Measurements from ENCODE around the gene DIDO1.
"Not testable (repeated sequence)": the region's sequence is repeated elsewhere in the genome, so short reads cannot be mapped to it uniquely, and the experiment has no call there.

Gene DIDO1

DNA sequence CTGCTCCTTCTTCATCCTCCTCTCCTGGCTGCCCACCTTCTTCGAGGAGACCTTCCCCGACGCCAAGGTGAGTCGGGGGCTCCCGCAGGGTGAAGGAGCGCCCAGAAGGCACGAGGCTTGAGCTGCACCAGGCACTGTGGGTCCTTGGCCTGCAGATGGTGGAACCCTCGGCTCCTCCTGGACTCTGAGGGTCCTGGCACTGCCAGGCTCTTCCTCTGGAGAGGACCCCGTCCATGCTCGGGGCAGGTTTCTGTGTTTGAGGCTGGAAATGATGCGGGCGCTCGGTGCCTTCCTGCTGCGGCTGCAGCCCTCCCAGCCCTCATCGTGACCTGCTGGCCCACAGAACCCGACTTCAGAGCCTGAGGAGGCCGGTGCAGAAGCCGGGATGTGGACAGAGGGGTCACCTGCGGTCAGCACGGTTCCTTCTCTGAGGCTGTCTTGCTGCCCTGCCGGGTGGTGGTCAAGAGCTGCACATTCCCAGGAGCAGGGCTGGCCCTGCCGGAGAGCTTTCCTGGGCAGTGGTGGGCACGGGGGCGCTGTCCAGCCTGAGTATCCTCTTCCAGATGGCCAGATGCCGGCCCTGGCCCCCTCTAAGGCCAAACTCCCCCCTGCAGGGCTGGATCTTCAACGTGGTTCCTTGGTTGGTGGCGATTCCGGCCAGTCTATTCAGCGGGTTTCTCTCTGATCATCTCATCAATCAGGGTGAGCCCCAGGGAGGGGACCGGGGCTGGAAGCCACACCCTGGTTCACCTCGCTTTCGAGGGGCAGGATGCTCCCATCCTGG is 37.5 kb upstream of the DIDO1 start:
- TF ChIP-seq, protein P1, sequence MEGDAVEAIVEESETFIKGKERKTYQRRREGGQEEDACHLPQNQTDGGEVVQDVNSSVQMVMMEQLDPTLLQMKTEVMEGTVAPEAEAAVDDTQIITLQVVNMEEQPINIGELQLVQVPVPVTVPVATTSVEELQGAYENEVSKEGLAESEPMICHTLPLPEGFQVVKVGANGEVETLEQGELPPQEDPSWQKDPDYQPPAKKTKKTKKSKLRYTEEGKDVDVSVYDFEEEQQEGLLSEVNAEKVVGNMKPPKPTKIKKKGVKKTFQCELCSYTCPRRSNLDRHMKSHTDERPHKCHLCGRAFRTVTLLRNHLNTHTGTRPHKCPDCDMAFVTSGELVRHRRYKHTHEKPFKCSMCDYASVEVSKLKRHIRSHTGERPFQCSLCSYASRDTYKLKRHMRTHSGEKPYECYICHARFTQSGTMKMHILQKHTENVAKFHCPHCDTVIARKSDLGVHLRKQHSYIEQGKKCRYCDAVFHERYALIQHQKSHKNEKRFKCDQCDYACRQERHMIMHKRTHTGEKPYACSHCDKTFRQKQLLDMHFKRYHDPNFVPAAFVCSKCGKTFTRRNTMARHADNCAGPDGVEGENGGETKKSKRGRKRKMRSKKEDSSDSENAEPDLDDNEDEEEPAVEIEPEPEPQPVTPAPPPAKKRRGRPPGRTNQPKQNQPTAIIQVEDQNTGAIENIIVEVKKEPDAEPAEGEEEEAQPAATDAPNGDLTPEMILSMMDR (IDR thresholded peaks at IDR 0.05; ENCODE audit: insufficient read depth, low read length, poor library complexity, severe bottlenecking): no peak

DNA sequence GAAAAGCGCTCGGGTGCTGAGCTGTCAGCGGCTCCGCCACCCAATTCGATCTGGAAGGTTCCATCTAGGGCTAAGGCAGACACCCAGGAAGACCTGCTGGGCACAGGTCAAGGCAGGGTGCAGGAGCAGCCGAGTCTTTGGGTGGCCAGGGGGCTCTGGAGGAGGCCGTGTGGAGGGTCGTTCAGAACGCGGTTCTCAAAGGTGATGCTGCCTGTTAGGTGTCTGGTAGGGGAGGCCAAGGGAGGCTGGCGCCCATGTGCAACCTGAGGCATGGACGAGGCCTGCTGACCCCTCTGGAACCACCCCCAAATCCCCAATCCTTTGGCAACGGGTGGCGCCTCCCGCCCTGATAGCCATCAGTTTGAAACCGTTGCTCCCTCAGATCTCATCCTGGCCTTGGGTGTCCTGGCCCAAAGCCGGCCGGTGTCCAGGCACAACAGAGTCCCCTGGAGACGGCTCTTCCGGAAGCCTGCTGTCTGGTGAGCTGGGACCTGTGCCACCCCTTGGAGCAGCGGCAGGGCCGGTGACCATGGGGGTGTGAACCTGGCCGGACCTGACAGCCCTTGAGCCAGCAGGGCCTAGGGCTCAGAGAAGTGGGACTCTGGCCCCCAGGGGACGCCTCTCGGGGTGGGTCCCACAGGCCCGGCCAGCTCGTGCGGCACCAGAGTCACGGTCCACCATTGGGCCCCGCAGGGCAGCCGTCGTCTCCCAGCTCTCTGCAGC is 36.7 kb upstream of the DIDO1 start:
- no peak overlapping the region for H3K4me3 ChIP-seq (replicated peaks; ENCODE audit: low read depth, low read length)
- no peak for DNase-seq (ENCODE audit: extremely low read depth, insufficient read length)
- H3K36me3 ChIP-seq (ENCODE audit: control insufficient read depth, insufficient read depth, low read length): peaks cover 32% of the 10 kb centered on the region
- TF ChIP-seq, protein P1 (IDR thresholded peaks at IDR 0.05; ENCODE audit: insufficient read depth, low read length, poor library complexity, severe bottlenecking): no peak
- H3K27me3 ChIP-seq (replicated peaks; ENCODE audit: control insufficient read depth, insufficient read depth, low read length): no peaks in the 10 kb centered on the region

More for the DNA sequence above, 37.5 kb upstream of the DIDO1 start:
- Histone ChIP-seq H3K4me3 (replicated peaks; ENCODE audit: low read depth, low read length) (no peak overlapping the region), H3K36me3 (ENCODE audit: control insufficient read depth, insufficient read depth, low read length) (peaks cover 25% of the 10 kb centered on the region), H3K27me3 (replicated peaks; ENCODE audit: control insufficient read depth, insufficient read depth, low read length) (no peaks in the 10 kb centered on the region)
- no peak for DNase-seq (ENCODE audit: extremely low read depth, insufficient read length)

DNA sequence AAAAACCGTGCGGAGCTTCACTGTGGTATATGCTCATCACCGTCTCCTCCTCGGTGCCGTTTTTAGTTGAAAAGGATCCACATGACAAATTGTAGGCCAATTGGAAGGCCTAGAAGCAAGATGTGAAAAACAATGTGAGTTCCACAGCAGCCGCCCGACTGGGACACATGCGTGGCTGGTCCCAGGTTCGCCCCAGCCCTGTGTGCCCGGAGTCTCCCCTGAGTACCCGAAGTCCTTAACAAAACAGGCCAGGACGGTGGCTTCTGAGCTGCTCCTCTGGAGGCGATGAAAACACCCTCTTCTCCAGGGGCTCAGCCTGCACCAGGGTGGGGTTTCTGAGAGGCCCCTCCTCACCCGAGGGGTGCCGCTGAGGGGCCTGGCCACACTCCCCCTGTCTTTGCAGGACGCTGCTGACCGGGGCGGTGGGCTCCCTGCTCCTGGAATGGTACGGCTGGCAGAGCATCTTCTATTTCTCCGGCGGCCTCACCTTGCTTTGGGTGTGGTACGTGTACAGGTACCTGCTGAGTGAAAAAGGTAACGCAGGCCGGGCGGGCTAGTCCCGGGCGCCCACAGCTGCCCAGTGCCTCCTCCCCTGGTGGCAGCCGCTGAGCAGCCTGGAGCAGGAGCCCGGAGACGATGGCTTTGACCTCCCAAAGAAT is 36.0 kb upstream of the DIDO1 start:
- no peak for DNase-seq (ENCODE audit: extremely low read depth, insufficient read length)
- TF ChIP-seq, protein P1 (IDR thresholded peaks at IDR 0.05; ENCODE audit: insufficient read depth, low read length, poor library complexity, severe bottlenecking): no peak
- Histone ChIP-seq H3K36me3 (ENCODE audit: control insufficient read depth, insufficient read depth, low read length) (peaks cover 38% of the 10 kb centered on the region), H3K4me3 (replicated peaks; ENCODE audit: low read depth, low read length) (no peak overlapping the region), H3K27me3 (replicated peaks; ENCODE audit: control insufficient read depth, insufficient read depth, low read length) (no peaks in the 10 kb centered on the region)

DNA sequence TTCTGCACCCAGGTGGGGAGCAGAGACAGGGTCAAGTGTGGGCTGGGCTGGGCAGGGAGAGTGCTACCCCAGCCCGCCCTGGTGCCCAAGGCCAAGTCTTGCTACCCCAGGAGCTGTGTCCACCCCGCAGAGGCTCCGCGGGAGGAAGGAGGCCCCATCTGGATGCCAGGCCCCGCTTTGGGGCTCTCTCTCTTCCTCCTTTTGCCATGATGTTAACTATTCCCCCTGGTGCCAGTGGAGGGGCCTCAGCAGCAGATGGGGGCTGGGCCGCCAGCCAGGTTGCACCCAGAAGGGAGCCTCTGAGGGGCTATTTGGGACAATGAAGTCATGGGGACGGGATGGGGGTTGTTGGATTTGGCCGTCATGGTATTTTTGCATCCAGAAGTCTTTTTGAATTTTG is 35.5 kb upstream of the DIDO1 start:
- DNase-seq (ENCODE audit: extremely low read depth, insufficient read length): no peak
- TF ChIP-seq, protein P1 (IDR thresholded peaks at IDR 0.05; ENCODE audit: insufficient read depth, low read length, poor library complexity, severe bottlenecking): no peak
- Histone ChIP-seq H3K27me3 (replicated peaks; ENCODE audit: control insufficient read depth, insufficient read depth, low read length) (no peaks in the 10 kb centered on the region), H3K4me3 (replicated peaks; ENCODE audit: low read depth, low read length) (no peak overlapping the region), H3K36me3 (ENCODE audit: control insufficient read depth, insufficient read depth, low read length) (peaks cover 43% of the 10 kb centered on the region)

DNA sequence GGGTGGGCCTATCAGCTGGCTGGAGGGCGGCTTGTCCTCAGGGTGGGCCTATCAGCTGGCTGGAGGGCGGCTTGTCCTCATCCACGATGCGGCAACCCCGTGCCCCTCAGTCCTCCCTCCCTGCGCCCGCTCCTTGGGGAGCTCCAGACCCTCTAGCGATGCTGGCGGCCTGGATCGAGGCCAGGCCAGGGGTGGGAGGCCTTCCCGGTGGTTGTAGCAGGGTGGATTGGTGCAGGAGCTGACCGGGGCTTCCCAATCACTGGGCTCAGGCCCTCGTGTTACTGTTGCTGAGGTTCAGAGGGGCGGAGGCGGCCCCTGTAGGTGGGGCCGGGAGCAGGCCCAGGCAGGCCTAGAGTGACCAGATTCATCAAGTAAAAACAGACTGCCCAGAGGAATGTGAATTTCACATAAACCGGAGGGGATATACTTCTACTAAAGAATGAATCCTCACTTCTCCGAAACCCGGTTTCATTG is 35.0 kb upstream of the DIDO1 start:
- no peaks in the 10 kb centered on the region for H3K27me3 ChIP-seq (replicated peaks; ENCODE audit: control insufficient read depth, insufficient read depth, low read length)
- DNase-seq (ENCODE audit: extremely low read depth, insufficient read length): no peak
- H3K36me3 ChIP-seq (ENCODE audit: control insufficient read depth, insufficient read depth, low read length): peaks cover 47% of the 10 kb centered on the region
- TF ChIP-seq, protein P1 (IDR thresholded peaks at IDR 0.05; ENCODE audit: insufficient read depth, low read length, poor library complexity, severe bottlenecking): no peak
- no peak overlapping the region for H3K4me3 ChIP-seq (replicated peaks; ENCODE audit: low read depth, low read length)

DNA sequence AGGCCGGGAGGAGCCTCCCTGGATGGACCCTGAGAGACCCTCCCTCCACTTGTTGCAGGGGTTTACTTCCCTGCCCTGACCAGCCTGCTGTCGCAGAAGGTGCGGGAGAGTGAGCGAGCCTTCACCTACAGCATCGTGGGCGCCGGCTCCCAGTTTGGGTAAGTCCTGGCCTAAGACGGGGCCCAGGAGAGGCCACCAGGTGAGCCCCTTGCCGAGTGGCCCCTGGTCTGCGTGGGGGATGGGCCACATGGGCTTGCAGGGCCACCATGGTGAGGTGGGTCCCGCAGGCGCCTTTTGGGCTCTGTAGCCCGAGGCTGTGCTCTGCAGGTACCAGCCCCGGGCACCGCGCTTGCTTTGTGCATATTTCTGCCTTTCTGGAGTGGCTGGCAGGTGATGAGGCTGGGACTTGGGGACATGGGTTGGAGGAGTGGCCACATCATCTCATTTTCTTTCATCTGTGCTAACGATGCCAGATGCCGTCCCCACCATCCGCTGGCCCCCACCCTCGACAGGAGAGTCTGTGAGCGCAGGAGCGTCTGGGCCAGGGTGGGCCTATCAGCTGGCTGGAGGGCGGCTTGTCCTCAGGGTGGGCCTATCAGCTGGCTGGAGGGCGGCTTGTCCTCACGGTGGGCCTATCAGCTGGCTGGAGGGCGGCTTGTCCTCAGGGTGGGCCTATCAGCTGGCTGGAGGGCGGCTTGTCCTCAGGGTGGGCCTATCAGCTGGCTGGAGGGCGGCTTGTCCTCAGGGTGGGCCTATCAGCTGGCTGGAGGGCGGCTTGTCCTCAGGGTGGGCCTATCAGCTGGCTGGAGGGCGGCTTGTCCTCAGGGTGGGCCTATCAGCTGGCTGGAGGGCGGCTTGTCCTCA is 34.4 kb upstream of the DIDO1 start:
- H3K27me3 ChIP-seq (replicated peaks; ENCODE audit: control insufficient read depth, insufficient read depth, low read length); DNase-seq (ENCODE audit: extremely low read depth, insufficient read length); H3K4me3 ChIP-seq (replicated peaks; ENCODE audit: low read depth, low read length): not testable (repeated sequence)
- H3K36me3 ChIP-seq (ENCODE audit: control insufficient read depth, insufficient read depth, low read length): peaks cover 50% of the 10 kb centered on the region

Measured in GM06990 (cell line).